Body of pancreas (tissue), 4 donors: ENCODE results near the gene SUSD3.

Source experiments
- POLR2A ChIP-seq, 3 donors: fragments of 450-650 bp; IDR thresholded peaks; one replicate each; pipeline ENCODE4 v1.6.1; 2016; ENCODE audit warnings: antibody characterized with exemption in 3 of 3, mild to moderate bottlenecking in 2 of 3
- TF ChIP-seq, protein P1 (sequence below), 7 experiments: fragments of 450-650 bp in 4 of 7; fragments of 200-600 bp in 3 of 7; sonication (generic) in 3 of 7; IDR thresholded peaks; one replicate each; pipeline ENCODE4 v1.5.1; 2016 to 2019; ENCODE audit warnings: antibody characterized with exemption in 7 of 7

DNA sequence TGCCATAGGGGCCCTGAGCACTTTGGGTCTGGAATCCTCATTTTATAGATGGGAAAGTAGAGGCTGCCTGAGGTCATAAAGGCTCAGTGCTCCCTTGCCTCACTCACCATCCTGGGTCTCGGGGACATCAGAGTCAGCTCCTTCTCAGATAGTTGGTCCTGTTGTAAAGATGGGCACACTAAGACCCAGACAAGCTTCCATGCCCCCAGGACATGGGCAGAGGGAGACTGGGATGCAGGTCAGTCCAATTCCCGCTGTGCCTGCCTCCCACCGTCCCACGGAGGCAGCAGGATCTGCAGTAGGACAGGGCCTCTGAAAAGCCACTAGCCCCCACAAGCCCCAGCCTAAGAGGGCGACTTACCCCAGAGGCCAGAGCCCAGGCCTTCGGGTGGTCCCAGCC lies 19.0 kb upstream of the SUSD3 start:
- TF ChIP-seq, protein P1, sequence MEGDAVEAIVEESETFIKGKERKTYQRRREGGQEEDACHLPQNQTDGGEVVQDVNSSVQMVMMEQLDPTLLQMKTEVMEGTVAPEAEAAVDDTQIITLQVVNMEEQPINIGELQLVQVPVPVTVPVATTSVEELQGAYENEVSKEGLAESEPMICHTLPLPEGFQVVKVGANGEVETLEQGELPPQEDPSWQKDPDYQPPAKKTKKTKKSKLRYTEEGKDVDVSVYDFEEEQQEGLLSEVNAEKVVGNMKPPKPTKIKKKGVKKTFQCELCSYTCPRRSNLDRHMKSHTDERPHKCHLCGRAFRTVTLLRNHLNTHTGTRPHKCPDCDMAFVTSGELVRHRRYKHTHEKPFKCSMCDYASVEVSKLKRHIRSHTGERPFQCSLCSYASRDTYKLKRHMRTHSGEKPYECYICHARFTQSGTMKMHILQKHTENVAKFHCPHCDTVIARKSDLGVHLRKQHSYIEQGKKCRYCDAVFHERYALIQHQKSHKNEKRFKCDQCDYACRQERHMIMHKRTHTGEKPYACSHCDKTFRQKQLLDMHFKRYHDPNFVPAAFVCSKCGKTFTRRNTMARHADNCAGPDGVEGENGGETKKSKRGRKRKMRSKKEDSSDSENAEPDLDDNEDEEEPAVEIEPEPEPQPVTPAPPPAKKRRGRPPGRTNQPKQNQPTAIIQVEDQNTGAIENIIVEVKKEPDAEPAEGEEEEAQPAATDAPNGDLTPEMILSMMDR (IDR thresholded peaks at IDR 0.05), result no peak
- no peak for TF ChIP-seq POLR2A (IDR thresholded peaks at IDR 0.05)
